ENCODE data around the gene UQCRC2.

GRCh38 chr16:22014271-22014873, 61.2 kb downstream of the UQCRC2 start:
- TF ChIP-seq, protein P1, sequence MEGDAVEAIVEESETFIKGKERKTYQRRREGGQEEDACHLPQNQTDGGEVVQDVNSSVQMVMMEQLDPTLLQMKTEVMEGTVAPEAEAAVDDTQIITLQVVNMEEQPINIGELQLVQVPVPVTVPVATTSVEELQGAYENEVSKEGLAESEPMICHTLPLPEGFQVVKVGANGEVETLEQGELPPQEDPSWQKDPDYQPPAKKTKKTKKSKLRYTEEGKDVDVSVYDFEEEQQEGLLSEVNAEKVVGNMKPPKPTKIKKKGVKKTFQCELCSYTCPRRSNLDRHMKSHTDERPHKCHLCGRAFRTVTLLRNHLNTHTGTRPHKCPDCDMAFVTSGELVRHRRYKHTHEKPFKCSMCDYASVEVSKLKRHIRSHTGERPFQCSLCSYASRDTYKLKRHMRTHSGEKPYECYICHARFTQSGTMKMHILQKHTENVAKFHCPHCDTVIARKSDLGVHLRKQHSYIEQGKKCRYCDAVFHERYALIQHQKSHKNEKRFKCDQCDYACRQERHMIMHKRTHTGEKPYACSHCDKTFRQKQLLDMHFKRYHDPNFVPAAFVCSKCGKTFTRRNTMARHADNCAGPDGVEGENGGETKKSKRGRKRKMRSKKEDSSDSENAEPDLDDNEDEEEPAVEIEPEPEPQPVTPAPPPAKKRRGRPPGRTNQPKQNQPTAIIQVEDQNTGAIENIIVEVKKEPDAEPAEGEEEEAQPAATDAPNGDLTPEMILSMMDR (IDR thresholded peaks at IDR 0.05) = no peak
- TF ChIP-seq POLR2A (IDR thresholded peaks at IDR 0.05) (no peak), EP300 (IDR thresholded peaks at IDR 0.05) (no peak)
